K562 (cell line): ENCODE measurements around the gene VSNL1. TPM values are rescaled to one million over a fixed set of nuclear protein-coding genes. Genes with fewer than 3 reads are reported as not detected.

ENCODE experiments used
- PML ChIP-seq: IDR thresholded peaks from 2 replicates; pipeline ENCODE4 v1.6.1; 2012; ENCODE audit warnings: low read length, inconsistent platforms
- SMAD3 ChIP-seq: fragments of 450-650 bp; formaldehyde crosslinking; conservative IDR thresholded peaks from 2 replicates; pipeline ENCODE4 v1.4.0; 2020; ENCODE audit warnings: mild to moderate bottlenecking
- ZNF232 ChIP-seq: sonication (generic); formaldehyde crosslinking; IDR thresholded peaks from 2 replicates; pipeline ENCODE4 v1.8.0; 2022; ENCODE audit warnings: mild to moderate bottlenecking, missing genetic modification reagents
- polyA plus RNA-seq, 8 experiments: library from polyadenylated mRNA; depleted of rRNA in 4 of 8; stranded (reverse) in 5 of 8; unstranded in 3 of 8; fragments of >200 nt; fragmentation: Nextera tagmentation in 2 of 8; fragmentation: Illumina TruSeq in 1 of 8; extraction: Ambion mirVana in 2 of 8; extraction: Trizol in 1 of 8; gene quantifications; 2 replicates each; pipeline versions ENCODE4 v1.2.1 to v1.2.3, GENCODE V29; 2011 to 2014; ENCODE audit warnings: inconsistent platforms in 1 of 8, missing spikeins in 1 of 8
- total RNA-seq, 7 experiments: library from RNA; depleted of rRNA in 6 of 7; stranded (reverse); fragments of >200 nt in 6 of 7; fragmentation: Illumina TruSeq in 2 of 7; extraction: Trizol in 2 of 7; gene quantifications; 2 replicates each; pipeline versions ENCODE4 v1.2.1 to v1.2.3, GENCODE V29; 2011 to 2021; ENCODE audit warnings: low replicate concordance in 1 of 7
- TF ChIP-seq, protein P1 (sequence below): fragments of 200-800 bp; sonication (Bioruptor generic); IDR thresholded peaks from 2 replicates; pipeline ENCODE4 v1.6.1; 2016; ENCODE audit warnings: missing genetic modification characterization, missing compliant biosample characterization
- TF ChIP-seq, protein P2 (sequence below): fragments of 450-650 bp; formaldehyde crosslinking; IDR thresholded peaks from 2 replicates; pipeline ENCODE4 v1.4.0; 2022; ENCODE audit warnings: missing genetic modification characterization

Gene VSNL1
- total and polyA plus RNA-seq, 9 of the 15 experiments (the other 6 are each of a cell fraction or from before 2014, with no cell fraction given) = 0.20 TPM; not detected in 8

DNA sequence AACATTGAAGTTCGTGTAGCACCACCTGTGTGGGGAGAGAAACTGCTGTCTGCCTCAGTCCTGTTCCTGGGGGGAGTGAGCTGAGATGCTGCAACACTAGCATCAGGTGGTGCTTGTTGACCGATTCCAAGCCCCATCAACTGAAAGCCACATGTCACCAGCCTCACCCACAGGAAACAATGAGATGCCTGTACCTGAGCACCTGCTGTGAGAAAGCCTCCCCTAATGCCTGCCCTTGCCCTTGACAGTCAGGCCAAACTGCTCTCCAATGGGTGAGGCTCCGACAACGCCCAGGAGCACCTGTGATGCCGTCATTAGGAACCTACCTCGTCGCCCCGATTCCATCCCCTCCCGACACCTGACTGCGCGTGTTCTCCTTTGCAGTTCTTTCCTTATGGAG, 108.5 kb downstream of the VSNL1 start (continued):
- TF ChIP-seq, protein P1, sequence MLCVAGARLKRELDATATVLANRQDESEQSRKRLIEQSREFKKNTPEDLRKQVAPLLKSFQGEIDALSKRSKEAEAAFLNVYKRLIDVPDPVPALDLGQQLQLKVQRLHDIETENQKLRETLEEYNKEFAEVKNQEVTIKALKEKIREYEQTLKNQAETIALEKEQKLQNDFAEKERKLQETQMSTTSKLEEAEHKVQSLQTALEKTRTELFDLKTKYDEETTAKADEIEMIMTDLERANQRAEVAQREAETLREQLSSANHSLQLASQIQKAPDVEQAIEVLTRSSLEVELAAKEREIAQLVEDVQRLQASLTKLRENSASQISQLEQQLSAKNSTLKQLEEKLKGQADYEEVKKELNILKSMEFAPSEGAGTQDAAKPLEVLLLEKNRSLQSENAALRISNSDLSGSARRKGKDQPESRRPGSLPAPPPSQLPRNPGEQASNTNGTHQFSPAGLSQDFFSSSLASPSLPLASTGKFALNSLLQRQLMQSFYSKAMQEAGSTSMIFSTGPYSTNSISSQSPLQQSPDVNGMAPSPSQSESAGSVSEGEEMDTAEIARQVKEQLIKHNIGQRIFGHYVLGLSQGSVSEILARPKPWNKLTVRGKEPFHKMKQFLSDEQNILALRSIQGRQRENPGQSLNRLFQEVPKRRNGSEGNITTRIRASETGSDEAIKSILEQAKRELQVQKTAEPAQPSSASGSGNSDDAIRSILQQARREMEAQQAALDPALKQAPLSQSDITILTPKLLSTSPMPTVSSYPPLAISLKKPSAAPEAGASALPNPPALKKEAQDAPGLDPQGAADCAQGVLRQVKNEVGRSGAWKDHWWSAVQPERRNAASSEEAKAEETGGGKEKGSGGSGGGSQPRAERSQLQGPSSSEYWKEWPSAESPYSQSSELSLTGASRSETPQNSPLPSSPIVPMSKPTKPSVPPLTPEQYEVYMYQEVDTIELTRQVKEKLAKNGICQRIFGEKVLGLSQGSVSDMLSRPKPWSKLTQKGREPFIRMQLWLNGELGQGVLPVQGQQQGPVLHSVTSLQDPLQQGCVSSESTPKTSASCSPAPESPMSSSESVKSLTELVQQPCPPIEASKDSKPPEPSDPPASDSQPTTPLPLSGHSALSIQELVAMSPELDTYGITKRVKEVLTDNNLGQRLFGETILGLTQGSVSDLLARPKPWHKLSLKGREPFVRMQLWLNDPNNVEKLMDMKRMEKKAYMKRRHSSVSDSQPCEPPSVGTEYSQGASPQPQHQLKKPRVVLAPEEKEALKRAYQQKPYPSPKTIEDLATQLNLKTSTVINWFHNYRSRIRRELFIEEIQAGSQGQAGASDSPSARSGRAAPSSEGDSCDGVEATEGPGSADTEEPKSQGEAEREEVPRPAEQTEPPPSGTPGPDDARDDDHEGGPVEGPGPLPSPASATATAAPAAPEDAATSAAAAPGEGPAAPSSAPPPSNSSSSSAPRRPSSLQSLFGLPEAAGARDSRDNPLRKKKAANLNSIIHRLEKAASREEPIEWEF (CRISPR knock-in tag) = no peak
- TF ChIP-seq PML (no peak), ZNF232 (CRISPR knock-in tag) (no peak), SMAD3 (CRISPR knock-in tag) (no peak)
- TF ChIP-seq, protein P2, sequence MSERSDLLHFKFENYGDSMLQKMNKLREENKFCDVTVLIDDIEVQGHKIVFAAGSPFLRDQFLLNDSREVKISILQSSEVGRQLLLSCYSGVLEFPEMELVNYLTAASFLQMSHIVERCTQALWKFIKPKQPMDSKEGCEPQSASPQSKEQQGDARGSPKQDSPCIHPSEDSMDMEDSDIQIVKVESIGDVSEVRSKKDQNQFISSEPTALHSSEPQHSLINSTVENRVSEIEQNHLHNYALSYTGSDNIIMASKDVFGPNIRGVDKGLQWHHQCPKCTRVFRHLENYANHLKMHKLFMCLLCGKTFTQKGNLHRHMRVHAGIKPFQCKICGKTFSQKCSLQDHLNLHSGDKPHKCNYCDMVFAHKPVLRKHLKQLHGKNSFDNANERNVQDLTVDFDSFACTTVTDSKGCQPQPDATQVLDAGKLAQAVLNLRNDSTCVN (CRISPR knock-in tag) = no peak
